K562 (cell line): Measurements from ENCODE around the gene DPP10. TPM values are rescaled to one million over a fixed set of nuclear protein-coding genes. Genes with fewer than 3 reads are reported as not detected.
"Not testable (repeated sequence)": the region's sequence is repeated elsewhere in the genome, so short reads cannot be mapped to it uniquely, and the experiment has no call there.

ENCODE experiments used
- ATAC-seq: fragments of 200-7000 bp; cut with Tn5 transposase; 3 replicates; pipeline ENCODE4 v1.9.1; 2020; ENCODE audit warnings: moderate library complexity
- BruUV-seq: library from RNA; stranded (reverse); fragments of 400-500 nt; replicated peaks from 2 replicates; lab custom pipeline; 2021; lab: Mats Ljungman, UMichigan
- CTCF ChIA-PET: fragments of 300-600 bp; formaldehyde crosslinking; extraction: SDS; loops from one replicate; lab custom pipeline; 2021; ENCODE audit warnings: low intra/inter-chr PET ratio; lab: Yijun Ruan, JAX
- POLR2A ChIA-PET: fragments of 300-600, 350-650 bp; sonication (Branson Sonifier 250); formaldehyde crosslinking; extraction: SDS; loops from one replicate; lab custom pipeline; 2021; ENCODE audit warnings: antibody characterized with exemption, inconsistent platforms; lab: Yijun Ruan, JAX
- DNase-seq, 4 experiments: peaks; one replicate each; pipeline versions ENCODE4 v3.0.0 to v3.0.0-alpha.2; 2011 to 2018; ENCODE audit warnings: low spot score in 3 of 4, mixed read lengths in 3 of 4; ENCODE audit errors: extremely low read depth in 1 of 4
- FAIRE-seq: peaks from 2 replicates; lab custom pipeline; 2011; peaks lifted over from hg19 to GRCh38; lab: Jason Lieb, UNC
- H2AFZ ChIP-seq: 2 replicates; pipeline ENCODE4 v1.6.0; 2011; ENCODE audit warnings: low read depth, low read length, control low read depth, inconsistent platforms
- H3K27ac ChIP-seq: fragments of 200-600 bp; 3 replicates; pipeline ENCODE4 v1.8.0; 2011; ENCODE audit warnings: low read depth, mild to moderate bottlenecking, control low read depth, inconsistent platforms, low read length, moderate library complexity, mixed read lengths; ENCODE audit errors: extremely low read depth
- H3K27me3 ChIP-seq, 2 experiments: fragments of 300-600 bp in 1 of 2; 2 replicates in 1 of 2; 3 replicates in 1 of 2; pipeline versions ENCODE4 v1.6.0 to v1.8.0; 2011; ENCODE audit warnings: inconsistent platforms in 2 of 2, low read length in 2 of 2, mild to moderate bottlenecking in 1 of 2, mixed read lengths in 1 of 2, moderate library complexity in 1 of 2; ENCODE audit not compliant: control insufficient read depth in 2 of 2, insufficient read depth in 2 of 2
- H3K36me3 ChIP-seq: fragments of 300-600 bp; 3 replicates; pipeline ENCODE4 v1.8.0; 2011; ENCODE audit warnings: mild to moderate bottlenecking, low read length, inconsistent platforms; ENCODE audit not compliant: control insufficient read depth, insufficient read depth
- H3K4me1 ChIP-seq, 2 experiments: fragments of 200-600 bp in 1 of 2; replicated peaks in 1 of 2; 2 replicates in 1 of 2; 3 replicates in 1 of 2; pipeline versions ENCODE4 v1.5.1 to v1.8.0; 2011; ENCODE audit warnings: inconsistent platforms in 2 of 2, low read length in 2 of 2, mild to moderate bottlenecking in 1 of 2, mixed read lengths in 1 of 2, moderate library complexity in 1 of 2; ENCODE audit not compliant: control insufficient read depth in 2 of 2, insufficient read depth in 2 of 2
- H3K4me2 ChIP-seq: 2 replicates; pipeline ENCODE4 v1.6.1; 2011; ENCODE audit warnings: low read length, control low read depth, inconsistent platforms, mixed read lengths; ENCODE audit not compliant: insufficient read depth
- H3K4me3 ChIP-seq: fragments of 200-600 bp; sonication (generic), shearing (Covaris generic); 2 replicates; pipeline ENCODE4 v1.5.1; 2016; ENCODE audit warnings: control low read depth, inconsistent platforms
- H3K79me2 ChIP-seq: fragments of 200-600 bp; 3 replicates; pipeline ENCODE4 v1.8.0; 2011; ENCODE audit warnings: low read length, inconsistent platforms; ENCODE audit not compliant: control insufficient read depth, insufficient read depth
- H3K9ac ChIP-seq, 2 experiments: 2 replicates each; pipeline versions ENCODE4 v1.6.0 to v1.6.1; 2011; ENCODE audit warnings: low read depth in 2 of 2, low read length in 2 of 2, control low read depth in 1 of 2, inconsistent platforms in 1 of 2, mild to moderate bottlenecking in 1 of 2, mixed read lengths in 1 of 2; ENCODE audit not compliant: insufficient read depth in 1 of 2
- H3K9me1 ChIP-seq: one replicate; pipeline ENCODE4 v1.6.0; 2011; ENCODE audit warnings: inconsistent platforms, mild to moderate bottlenecking, low read length, moderate library complexity; ENCODE audit not compliant: control insufficient read depth, insufficient read depth
- H3K9me3 ChIP-seq: replicated peaks from 2 replicates; pipeline ENCODE4 v1.5.1; 2011; ENCODE audit warnings: low read depth, low read length, inconsistent platforms; ENCODE audit not compliant: control insufficient read depth, insufficient read depth
- H4K20me1 ChIP-seq: replicated peaks from 2 replicates; pipeline ENCODE4 v1.6.1; 2011; ENCODE audit warnings: low read length, inconsistent platforms, mixed read lengths; ENCODE audit not compliant: control insufficient read depth, insufficient read depth
- CUX1 ChIP-seq: fragments of 200-800 bp; sonication (Bioruptor generic); IDR thresholded peaks from 2 replicates; pipeline ENCODE4 v1.6.1; 2016; ENCODE audit warnings: missing genetic modification characterization, missing compliant biosample characterization
- NR3C1 ChIP-seq: sonication (generic); formaldehyde crosslinking; IDR thresholded peaks from 2 replicates; pipeline ENCODE4 v1.8.1; 2022; ENCODE audit warnings: missing genetic modification reagents
- WGBS: fragments of 100-300 bp; shearing (Covaris generic); methylation state at CpG from one replicate; pipeline ENCODE4 v1.1.6; 2016; ENCODE audit warnings: low coverage, mixed read lengths; ENCODE audit not compliant: insufficient coverage; ENCODE audit errors: missing lambda C conversion rate; 5-methylcytosine and 5-hydroxymethylcytosine counted together
- in situ Hi-C: fragments of 300-500 bp; cut with MboI; formaldehyde crosslinking; loops from 4 replicates; pipeline ENCODE4 v1.15.0; 2018; ENCODE audit warnings: inconsistent platforms, mixed read lengths
- intact Hi-C: fragments of 100-400 bp; cut with micrococcal nuclease; formaldehyde crosslinking; loops from 2 replicates; pipeline ENCODE4 v1.14.2; 2022
- polyA plus RNA-seq, 8 experiments: library from polyadenylated mRNA; depleted of rRNA in 4 of 8; stranded (reverse) in 5 of 8; unstranded in 3 of 8; fragments of >200 nt; fragmentation: Nextera tagmentation in 2 of 8; fragmentation: Illumina TruSeq in 1 of 8; extraction: Ambion mirVana in 2 of 8; extraction: Trizol in 1 of 8; gene quantifications; 2 replicates each; pipeline versions ENCODE4 v1.2.1 to v1.2.3, GENCODE V29; 2011 to 2014; ENCODE audit warnings: inconsistent platforms in 1 of 8, missing spikeins in 1 of 8
- total RNA-seq, 7 experiments: library from RNA; depleted of rRNA in 6 of 7; stranded (reverse); fragments of >200 nt in 6 of 7; fragmentation: Illumina TruSeq in 2 of 7; extraction: Trizol in 2 of 7; gene quantifications; 2 replicates each; pipeline versions ENCODE4 v1.2.1 to v1.2.3, GENCODE V29; 2011 to 2021; ENCODE audit warnings: low replicate concordance in 1 of 7
- TF ChIP-seq, protein P1 (sequence below): fragments of 450-650 bp; IDR thresholded peaks from 2 replicates; pipeline ENCODE4 v1.6.1; 2017; ENCODE audit warnings: antibody characterized with exemption, mild to moderate bottlenecking
- TF ChIP-seq, protein P2 (sequence below): fragments of 250-450 bp; sonication (Bioruptor Pico); IDR thresholded peaks from 2 replicates; pipeline ENCODE4 v1.4.0; 2020; ENCODE audit warnings: mild to moderate bottlenecking, moderate library complexity

DPP10 gene
- total and polyA plus RNA-seq, 9 of the 15 experiments (the other 6 are each of a cell fraction or from before 2014, with no cell fraction given), result not detected

GRCh38 chr2:115004321-115004720 is 561.9 kb downstream of the DPP10 start:
- H3K9me3 ChIP-seq, CTCF ChIA-PET: not testable (repeated sequence)

DNA sequence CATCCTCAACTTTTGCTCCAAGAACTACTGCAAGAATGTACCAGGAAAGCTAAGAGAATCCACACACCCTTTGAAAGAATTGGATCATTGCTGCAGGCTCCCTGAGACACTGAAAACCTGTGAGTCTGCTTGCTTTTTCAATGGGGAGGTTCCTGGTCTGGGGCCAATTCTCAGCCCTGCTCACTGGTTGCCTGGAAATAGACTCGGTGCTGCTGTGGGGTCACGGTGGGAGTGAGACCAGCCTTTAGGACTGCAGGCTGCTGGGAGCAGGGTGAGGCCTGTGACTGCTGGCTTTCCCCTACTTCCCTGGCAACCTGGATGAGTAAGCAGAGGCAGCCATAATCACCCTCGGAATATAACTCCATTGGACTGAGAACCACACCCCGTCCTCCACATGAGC is 569.3 kb downstream of the DPP10 start:
- Histone ChIP-seq H3K4me1 (no peaks in the 10 kb centered on the region), H3K4me3 (no peak overlapping the region), H3K9me1 (no peaks in the 10 kb centered on the region), H3K4me2 (no peak overlapping the region), H3K27ac (no peak overlapping the region), H3K36me3 (no peaks in the 10 kb centered on the region), H3K9me3 (no peaks in the 10 kb centered on the region), H3K79me2 (no peaks in the 10 kb centered on the region), H2AFZ (no peak overlapping the region), H3K27me3 (no peaks in the 10 kb centered on the region), H3K9ac (no peak overlapping the region)
- ATAC-seq (no peak), FAIRE-seq (no peak), DNase-seq (no peak)
- intact Hi-C loops (no loop called here), in situ Hi-C loops (no loop called here)
- ChIA-PET POLR2A (no interaction called here), CTCF (no interaction called here)
- WGBS, result 0% methylated on average over 4 of the region's 4 CpGs
- BruUV-seq, result no TSS peak
- TF ChIP-seq, protein P1, sequence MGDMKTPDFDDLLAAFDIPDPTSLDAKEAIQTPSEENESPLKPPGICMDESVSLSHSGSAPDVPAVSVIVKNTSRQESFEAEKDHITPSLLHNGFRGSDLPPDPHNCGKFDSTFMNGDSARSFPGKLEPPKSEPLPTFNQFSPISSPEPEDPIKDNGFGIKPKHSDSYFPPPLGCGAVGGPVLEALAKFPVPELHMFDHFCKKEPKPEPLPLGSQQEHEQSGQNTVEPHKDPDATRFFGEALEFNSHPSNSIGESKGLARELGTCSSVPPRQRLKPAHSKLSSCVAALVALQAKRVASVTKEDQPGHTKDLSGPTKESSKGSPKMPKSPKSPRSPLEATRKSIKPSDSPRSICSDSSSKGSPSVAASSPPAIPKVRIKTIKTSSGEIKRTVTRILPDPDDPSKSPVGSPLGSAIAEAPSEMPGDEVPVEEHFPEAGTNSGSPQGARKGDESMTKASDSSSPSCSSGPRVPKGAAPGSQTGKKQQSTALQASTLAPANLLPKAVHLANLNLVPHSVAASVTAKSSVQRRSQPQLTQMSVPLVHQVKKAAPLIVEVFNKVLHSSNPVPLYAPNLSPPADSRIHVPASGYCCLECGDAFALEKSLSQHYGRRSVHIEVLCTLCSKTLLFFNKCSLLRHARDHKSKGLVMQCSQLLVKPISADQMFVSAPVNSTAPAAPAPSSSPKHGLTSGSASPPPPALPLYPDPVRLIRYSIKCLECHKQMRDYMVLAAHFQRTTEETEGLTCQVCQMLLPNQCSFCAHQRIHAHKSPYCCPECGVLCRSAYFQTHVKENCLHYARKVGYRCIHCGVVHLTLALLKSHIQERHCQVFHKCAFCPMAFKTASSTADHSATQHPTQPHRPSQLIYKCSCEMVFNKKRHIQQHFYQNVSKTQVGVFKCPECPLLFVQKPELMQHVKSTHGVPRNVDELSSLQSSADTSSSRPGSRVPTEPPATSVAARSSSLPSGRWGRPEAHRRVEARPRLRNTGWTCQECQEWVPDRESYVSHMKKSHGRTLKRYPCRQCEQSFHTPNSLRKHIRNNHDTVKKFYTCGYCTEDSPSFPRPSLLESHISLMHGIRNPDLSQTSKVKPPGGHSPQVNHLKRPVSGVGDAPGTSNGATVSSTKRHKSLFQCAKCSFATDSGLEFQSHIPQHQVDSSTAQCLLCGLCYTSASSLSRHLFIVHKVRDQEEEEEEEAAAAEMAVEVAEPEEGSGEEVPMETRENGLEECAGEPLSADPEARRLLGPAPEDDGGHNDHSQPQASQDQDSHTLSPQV, result no peak
- TF ChIP-seq NR3C1 (no peak), CUX1 (CRISPR knock-in tag) (no peak)
- TF ChIP-seq, protein P2, sequence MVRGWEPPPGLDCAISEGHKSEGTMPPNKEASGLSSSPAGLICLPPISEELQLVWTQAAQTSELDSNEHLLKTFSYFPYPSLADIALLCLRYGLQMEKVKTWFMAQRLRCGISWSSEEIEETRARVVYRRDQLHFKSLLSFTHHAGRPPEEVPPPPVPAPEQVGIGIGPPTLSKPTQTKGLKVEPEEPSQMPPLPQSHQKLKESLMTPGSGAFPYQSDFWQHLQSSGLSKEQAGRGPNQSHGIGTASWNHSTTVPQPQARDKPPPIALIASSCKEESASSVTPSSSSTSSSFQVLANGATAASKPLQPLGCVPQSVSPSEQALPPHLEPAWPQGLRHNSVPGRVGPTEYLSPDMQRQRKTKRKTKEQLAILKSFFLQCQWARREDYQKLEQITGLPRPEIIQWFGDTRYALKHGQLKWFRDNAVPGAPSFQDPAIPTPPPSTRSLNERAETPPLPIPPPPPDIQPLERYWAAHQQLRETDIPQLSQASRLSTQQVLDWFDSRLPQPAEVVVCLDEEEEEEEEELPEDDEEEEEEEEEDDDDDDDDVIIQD, result no peak
- TF ChIP-seq, all 486 proteins: peak for 0
- H4K20me1 ChIP-seq, result no peaks in the 10 kb centered on the region

More at GRCh38 chr2:115004321-115004720, 561.9 kb downstream of the DPP10 start:
- POLR2A ChIA-PET, H3K4me2 ChIP-seq, H3K9ac ChIP-seq, H3K36me3 ChIP-seq, H3K79me2 ChIP-seq, BruUV-seq, H3K4me1 ChIP-seq, intact Hi-C loops, H3K9me1 ChIP-seq, H2AFZ ChIP-seq, FAIRE-seq, H3K27ac ChIP-seq, DNase-seq, H3K27me3 ChIP-seq, in situ Hi-C loops, H4K20me1 ChIP-seq, ATAC-seq, H3K4me3 ChIP-seq: not testable (repeated sequence)
- 0% methylated on average over 8 of the region's 19 CpGs for WGBS
